ENCODE measurements around the gene FLNB. TPM values are rescaled to one million over a fixed set of nuclear protein-coding genes. Genes with fewer than 3 reads are reported as not detected.

Gene FLNB
- total and polyA plus RNA-seq, 2 of the 8 experiments (the other 6 are each of a cell fraction or from before 2014, with no cell fraction given) = 72.3 to 118 TPM

DNA sequence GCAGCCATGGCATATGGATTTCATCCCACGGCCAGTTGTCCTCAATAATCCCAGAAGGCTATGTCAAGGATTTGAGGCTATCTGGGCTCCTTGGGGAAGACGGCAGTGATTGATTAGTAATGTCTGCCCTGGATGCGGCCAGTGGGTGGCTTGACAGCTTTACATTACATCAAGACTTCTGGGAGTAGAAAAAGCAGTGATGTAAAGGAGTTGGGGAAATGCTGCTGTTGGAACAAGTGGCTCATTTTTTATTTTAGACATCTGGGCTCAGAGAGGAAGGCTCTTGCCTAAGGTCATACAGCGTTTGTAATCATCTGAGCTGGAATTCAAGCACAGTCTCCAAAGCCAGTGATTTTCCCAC lies 94.1 kb downstream of the FLNB start:
- no peak overlapping the region for H4K5ac ChIP-seq (ENCODE audit: insufficient read length, low read depth, low read length)
- no peak overlapping the region for H4K91ac ChIP-seq (replicated peaks; ENCODE audit: insufficient read length, low read length)
- H3K4me3 ChIP-seq (ENCODE audit: extremely low read depth in 1 of 4, insufficient read depth in 2 of 4, low read depth in 3 of 4, low read length in 4 of 4) = no peak overlapping the region
- no peak for FAIRE-seq
- H3K9ac ChIP-seq (replicated peaks in 1 of 4; ENCODE audit: extremely low read depth in 1 of 4, low read depth in 3 of 4, low read length in 3 of 4) = no peak overlapping the region
- H2BK120ac ChIP-seq (replicated peaks; ENCODE audit: low read depth, low read length) = no peak overlapping the region
- no peak overlapping the region for H2AK5ac ChIP-seq (ENCODE audit: low read depth, low read length)
- no peaks in the 10 kb centered on the region for H3K27me3 ChIP-seq (replicated peaks in 1 of 4; ENCODE audit: control insufficient read depth in 3 of 4, extremely low read depth in 1 of 4, insufficient read depth in 3 of 4, low read length in 3 of 4)
- ChIA-PET CTCF (ENCODE audit: partially characterized antibody) (interaction anchor here (0.7 to 1.9 kb wide), 6 partner anchors 9 to 95 kb away, joined by 3 to 8 read pairs (median 4); no protein-coding TSS in a partner anchor), POLR2A (ENCODE audit: partially characterized antibody) (interaction anchor here (0.6 kb wide), 1 partner anchor 117 kb away, joined by 3 read pairs; no protein-coding TSS in a partner anchor)
- no peak overlapping the region for H2BK5ac ChIP-seq (ENCODE audit: low read depth, low read length)
- DNase-seq (ENCODE audit: low read depth in 1 of 2, low spot score in 2 of 2) = no peak
- peaks cover 20 to 66% (median 49%) of the 10 kb centered on the region in 4 experiments for H3K36me3 ChIP-seq (ENCODE audit: control insufficient read depth in 2 of 4, insufficient read depth in 4 of 4, low read length in 3 of 4)
- H3K79me1 ChIP-seq (ENCODE audit: low read depth, low read length) = peaks cover 2% of the 10 kb centered on the region; the same call in 1 of the 2 replicates
- no peak overlapping the region for H2BK20ac ChIP-seq (ENCODE audit: low read length)
- no peak overlapping the region for H2AFZ ChIP-seq (ENCODE audit: low read length)
- no peaks in the 10 kb centered on the region for H3K9me3 ChIP-seq (ENCODE audit: insufficient read depth in 2 of 2, low read depth in 1 of 2, low read length in 1 of 2)
- H3K4me2 ChIP-seq (ENCODE audit: insufficient read depth in 1 of 2, low read depth in 2 of 2, low read length in 2 of 2) = no peak overlapping the region
- 91% methylated on average over 4 of the region's 4 CpGs; no CpG with 5 or more reads in 1 of the 2 experiments for WGBS, 2 experiments (ENCODE audit: extremely low coverage in 1 of 2, insufficient coverage in 1 of 2, insufficient read length in 1 of 2, insufficient replicate concordance in 2 of 2, low coverage in 1 of 2, low lambda C conversion rate in 2 of 2, missing lambda C conversion rate in 1 of 2)
- no peaks in the 10 kb centered on the region for H3K23me2 ChIP-seq (ENCODE audit: low read depth, low read length)
- H4K8ac ChIP-seq (ENCODE audit: extremely low read depth, insufficient read depth, low read length) = no peak overlapping the region
- no peak overlapping the region for H3K14ac ChIP-seq (ENCODE audit: insufficient read length)
- H2BK12ac ChIP-seq (ENCODE audit: low read depth, low read length) = no peak overlapping the region
- H4K20me1 ChIP-seq (replicated peaks in 1 of 2; ENCODE audit: control insufficient read depth in 1 of 2, insufficient read depth in 2 of 2, low read length in 2 of 2) = peaks cover 0 to 2% of the 10 kb centered on the region in 2 experiments
- no peak overlapping the region for H3K23ac ChIP-seq (ENCODE audit: insufficient read length)
- H3K4me1 ChIP-seq (replicated peaks in 1 of 4; ENCODE audit: control insufficient read depth in 3 of 4, insufficient read depth in 4 of 4, low read length in 3 of 4) = no peaks in the 10 kb centered on the region
- H3K18ac ChIP-seq (ENCODE audit: extremely low read depth, low read length) = no peak overlapping the region
- no peak overlapping the region for H3K56ac ChIP-seq (replicated peaks; ENCODE audit: insufficient read length, low read depth, low read length)
- H3K27ac ChIP-seq (ENCODE audit: low read depth, low read length) = no peak overlapping the region
- no peaks in the 10 kb centered on the region for H3K79me2 ChIP-seq (ENCODE audit: control insufficient read depth in 1 of 2, insufficient read depth in 2 of 2, low read length in 2 of 2)
- no peak overlapping the region for H2BK15ac ChIP-seq (ENCODE audit: low read length)
- H3K4ac ChIP-seq (replicated peaks; ENCODE audit: insufficient read length, low read depth, low read length) = no peak overlapping the region
